Measurements from ENCODE around the gene BCL2L2. TPM values are rescaled to one million over a fixed set of nuclear protein-coding genes. Genes with fewer than 3 reads are reported as not detected.
"Not testable (repeated sequence)": the region's sequence is repeated elsewhere in the genome, so short reads cannot be mapped to it uniquely, and the experiment has no call there.

BCL2L2 gene
- total RNA-seq, 1 experiment from 2014 or later, result 5.8 TPM

DNA sequence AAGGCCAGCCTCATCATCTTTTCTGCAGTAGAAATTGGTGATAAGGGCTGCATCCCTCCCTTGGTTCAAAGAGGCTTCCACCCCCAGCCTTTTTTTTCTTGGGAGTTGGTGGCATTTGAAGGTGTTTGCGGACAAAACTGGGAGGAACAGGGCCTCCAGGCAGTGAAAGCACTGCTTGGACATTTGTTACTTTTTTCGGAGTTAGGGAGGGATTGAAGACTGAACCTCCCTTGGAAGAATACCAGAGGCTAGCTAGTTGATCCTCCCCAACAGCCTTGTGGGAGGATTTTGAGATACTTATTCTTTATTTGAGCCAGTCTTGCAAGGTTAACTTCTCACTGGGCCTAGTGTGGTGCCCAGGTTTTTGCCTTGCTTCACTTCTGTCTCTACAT, 17.8 kb downstream of the BCL2L2 start:
- DNase-seq (ENCODE audit: low spot score), result no peak

DNA sequence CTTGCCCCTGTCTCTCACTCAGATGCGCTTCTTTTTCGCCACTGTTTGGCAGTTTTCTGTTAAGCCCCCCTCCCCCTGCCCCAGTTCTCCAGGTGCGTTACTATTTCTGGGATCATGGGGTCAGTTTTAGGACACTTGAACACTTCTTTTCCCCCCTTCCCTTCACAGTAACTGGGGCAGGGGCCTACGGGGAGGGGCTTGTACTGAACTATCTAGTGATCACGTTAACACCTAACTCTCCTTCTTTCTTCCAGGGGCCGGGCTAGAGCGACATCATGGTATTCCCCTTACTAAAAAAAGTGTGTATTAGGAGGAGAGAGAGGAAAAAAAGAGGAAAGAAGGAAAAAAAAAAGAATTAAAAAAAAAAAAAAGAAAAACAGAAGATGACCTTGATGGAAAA, 18.4 kb downstream of the BCL2L2 start:
- DNase-seq (ENCODE audit: low spot score), result no peak

DNA sequence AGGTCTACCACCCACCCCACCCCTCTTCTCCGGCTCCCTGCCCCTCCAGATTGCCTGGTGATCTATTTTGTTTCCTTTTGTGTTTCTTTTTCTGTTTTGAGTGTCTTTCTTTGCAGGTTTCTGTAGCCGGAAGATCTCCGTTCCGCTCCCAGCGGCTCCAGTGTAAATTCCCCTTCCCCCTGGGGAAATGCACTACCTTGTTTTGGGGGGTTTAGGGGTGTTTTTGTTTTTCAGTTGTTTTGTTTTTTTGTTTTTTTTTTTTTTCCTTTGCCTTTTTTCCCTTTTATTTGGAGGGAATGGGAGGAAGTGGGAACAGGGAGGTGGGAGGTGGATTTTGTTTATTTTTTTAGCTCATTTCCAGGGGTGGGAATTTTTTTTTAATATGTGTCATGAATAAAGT, 19.1 kb downstream of the BCL2L2 start:
- DNase-seq (ENCODE audit: low spot score), result not testable (repeated sequence)

DNA sequence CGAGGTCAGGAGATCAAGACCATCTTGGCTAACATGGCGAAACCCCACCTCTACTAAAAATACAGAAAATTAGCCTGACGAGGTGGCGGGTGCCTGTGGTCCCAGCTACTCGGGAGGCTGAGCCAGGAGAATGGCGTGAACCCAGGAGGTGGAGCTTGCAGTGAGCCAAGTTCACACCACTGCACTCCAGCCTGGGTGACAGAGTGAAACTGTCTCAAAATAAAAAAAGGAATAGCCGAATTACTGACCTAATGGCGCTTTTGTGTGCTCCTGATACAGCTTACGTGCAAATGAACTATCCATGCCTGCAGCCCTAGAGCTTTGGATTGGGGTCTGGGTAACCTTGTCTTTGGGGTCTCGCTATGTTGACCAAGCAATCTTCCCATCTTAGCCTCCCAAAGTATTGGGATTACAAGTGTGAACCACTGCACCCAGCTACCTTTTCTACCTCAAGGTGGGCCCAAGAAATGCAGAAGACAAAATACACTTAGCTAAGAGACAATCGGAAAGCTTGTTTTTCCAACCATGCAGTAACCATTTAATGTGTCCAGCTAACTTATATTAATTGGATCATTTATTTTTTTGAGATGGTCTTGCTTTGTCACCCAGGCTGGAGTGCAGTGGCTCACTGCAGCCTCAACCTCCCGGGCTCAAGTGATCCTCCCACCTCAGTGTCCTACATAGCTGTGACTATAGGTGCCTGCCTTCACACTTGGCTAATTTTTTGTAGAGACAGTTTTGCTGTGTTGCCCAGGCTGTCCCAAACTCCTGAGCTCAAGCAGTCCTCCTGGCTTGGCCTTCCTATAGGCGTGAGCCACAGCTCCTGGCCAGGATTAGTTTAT, 20.1 kb downstream of the BCL2L2 start:
- DNase-seq (ENCODE audit: low spot score), result no peak

DNA sequence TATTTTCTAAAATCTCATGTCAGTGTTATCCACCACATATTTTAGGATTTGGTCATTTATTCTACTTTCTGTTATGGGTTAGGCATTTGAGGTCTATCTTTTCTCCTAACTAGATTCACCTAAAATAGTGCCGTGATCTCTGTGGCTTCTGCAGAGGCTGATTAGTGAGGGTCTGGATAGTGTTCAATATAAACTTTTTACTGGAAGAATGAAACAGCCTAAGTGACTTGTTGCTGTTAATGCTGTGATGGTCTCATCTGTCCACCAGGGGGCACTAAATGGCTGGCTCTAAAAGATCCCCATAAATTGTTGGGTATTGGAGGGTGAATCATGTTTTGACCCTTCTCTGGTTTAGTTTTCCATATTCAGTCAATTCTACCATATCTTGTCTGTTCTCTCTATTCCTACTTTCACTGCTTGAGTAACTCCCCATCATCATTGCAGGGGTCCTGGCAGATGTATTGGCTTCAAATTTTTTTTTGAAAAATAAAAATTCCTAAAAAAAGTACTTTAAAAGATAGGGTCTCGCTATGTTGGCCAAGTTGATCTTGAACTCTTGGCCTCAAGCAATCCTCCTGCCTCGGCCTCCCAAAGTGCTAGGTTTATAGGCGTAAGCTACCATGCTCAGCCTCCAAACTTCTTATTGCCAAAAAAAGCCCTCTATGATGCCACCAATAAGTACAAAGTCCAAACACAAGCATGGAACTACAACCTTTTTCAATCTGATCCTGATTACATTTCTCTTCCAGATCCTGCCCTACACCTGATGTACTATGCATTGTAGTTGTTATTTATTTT, 21.5 kb downstream of the BCL2L2 start:
- DNase-seq (ENCODE audit: low spot score), result peak; percentile 48

DNA sequence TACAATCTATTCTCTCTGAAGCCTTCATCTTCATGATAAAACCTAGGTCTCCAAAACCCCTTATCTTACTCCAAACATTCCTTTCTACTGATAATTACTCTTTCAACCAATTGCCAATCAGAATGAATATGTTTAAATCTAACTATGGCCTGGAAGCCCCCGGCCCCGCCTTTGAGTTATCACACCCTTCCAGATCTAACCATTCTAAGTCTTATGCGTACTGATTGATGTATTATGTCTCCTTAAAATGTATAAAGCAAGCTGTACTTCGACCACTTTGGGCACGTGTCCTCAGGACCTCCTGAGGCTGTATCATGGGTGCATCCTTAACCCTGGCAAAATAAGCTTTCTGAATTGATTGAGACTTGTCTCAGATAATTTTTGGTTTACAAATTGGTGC, 29.0 kb downstream of the BCL2L2 start:
- DNase-seq (ENCODE audit: low spot score), result no peak

DNA sequence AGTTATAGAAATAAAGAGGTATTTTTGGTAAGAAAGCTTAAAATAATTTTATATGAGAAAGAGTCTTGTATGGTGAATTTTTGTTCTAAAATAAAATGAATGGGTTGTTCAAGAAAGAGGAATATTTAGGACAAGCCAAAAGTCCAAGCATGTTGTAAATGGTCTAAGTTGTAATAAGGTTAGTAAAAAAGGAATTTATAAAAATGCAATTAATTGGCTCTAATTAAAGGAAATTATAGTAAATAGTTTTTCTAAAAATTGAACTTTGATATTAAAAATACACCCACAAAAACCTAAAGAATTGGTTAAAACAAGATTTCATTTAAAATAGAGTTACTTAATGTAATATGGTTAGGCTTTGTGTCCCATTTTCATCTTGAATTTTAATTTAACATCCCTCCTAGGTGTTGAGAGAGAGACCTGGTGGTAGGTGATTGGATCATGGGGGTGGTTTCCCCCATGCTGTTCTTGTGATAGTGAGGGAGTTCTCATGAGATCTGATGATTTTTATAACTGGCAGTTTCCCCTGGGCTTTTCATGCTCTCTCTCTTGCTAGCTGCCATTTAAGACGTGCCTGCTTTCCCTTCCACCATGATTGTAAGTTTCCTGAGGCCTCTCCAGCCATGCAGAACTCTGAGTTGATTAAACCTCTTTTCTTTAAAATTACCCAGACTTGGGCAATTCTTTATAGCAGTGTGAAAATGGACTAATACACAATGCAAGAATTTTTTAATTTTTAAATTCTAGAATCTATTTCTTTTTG, 33.1 kb downstream of the BCL2L2 start:
- no peak for DNase-seq (ENCODE audit: low spot score)

DNA sequence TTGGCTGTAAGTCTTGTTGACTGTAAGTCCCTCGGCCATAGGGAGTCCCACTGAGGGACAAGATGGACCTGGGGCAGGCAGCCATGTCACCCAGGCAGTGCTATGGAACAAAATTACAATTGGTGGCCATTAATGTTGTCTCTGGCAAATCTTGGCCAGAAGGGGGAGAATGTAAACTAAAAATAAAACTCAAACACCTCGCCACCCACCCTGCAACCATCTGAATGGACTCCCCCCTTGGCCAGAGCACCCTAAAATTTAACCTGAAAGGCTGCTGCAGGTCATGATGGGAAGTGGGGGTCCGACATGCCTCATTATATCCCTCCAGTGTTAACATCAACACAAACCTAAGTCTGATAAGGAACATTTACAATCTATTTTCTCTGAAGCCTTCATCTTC, 37.8 kb downstream of the BCL2L2 start:
- no peak for DNase-seq (ENCODE audit: low spot score)

DNA sequence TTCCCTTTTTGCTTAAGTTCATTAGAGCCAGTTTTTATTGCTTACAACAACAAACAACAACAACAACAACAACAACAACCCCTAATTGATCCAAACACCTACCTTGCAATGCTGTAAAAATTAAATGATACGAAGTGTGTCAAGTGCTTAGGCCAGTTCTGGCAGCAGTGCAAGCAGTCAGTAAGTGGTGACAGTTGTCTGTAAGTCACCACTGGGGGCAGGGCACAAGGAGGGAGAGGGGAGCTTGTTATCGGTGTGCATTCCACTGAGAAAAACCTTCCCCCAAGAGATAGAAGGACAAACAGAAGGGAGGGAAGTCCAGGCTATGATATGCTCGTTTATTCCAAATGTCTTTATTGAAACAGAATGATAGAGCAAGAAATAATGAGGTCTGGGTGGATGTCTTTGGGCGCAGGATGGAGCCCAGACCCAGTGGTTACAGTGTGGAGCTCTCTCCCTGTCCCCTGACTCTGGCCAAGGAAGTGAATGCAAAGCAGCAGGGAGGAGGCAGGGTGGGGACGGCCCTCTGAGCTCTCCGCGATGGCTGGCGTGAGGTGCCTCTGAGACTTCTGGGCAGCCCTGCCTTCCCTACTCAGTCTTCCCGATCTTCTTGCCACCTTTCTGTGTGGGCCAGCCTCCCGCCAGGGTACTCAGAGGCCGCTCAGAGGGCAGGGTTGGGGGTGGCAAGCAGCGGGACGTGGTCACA, 39.5 kb downstream of the BCL2L2 start:
- no peak for DNase-seq (ENCODE audit: low spot score)

DNA sequence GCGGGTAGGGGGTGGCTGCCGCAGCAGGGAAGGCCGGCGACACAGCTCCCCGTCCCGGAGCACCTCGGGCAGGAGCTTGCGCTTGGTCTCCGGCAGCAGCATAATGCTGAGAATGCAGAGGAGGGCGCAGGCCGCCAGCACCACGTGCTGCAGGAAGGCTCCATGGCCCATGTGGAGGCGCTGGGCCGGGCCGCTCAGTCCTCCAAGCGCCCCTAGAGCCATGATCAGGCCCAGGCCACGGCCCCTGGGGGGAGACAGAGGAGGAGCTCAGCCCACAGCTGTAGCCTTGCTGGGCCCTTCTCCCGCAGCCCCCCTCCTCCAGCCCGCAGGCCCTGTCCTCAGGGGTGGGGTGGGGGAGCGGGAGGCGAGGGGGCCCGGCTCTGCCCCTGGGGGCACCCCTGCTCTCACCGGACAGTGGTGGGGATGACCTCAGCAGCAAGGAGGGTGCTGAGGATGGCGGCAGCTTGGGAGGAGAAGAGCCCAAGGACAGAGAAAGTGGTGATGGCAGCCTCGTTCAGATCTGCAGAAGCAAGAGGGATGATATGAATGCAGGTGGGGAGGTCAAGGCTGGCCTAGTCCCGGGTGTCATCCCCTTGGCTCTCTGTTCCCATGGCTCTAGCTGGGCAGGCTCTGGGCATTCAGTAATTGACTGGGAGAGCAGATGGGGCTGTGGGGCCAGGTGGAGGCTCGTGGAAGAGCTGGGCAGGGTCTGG, 40.2 kb downstream of the BCL2L2 start:
- DNase-seq (ENCODE audit: low spot score), result no peak

DNA sequence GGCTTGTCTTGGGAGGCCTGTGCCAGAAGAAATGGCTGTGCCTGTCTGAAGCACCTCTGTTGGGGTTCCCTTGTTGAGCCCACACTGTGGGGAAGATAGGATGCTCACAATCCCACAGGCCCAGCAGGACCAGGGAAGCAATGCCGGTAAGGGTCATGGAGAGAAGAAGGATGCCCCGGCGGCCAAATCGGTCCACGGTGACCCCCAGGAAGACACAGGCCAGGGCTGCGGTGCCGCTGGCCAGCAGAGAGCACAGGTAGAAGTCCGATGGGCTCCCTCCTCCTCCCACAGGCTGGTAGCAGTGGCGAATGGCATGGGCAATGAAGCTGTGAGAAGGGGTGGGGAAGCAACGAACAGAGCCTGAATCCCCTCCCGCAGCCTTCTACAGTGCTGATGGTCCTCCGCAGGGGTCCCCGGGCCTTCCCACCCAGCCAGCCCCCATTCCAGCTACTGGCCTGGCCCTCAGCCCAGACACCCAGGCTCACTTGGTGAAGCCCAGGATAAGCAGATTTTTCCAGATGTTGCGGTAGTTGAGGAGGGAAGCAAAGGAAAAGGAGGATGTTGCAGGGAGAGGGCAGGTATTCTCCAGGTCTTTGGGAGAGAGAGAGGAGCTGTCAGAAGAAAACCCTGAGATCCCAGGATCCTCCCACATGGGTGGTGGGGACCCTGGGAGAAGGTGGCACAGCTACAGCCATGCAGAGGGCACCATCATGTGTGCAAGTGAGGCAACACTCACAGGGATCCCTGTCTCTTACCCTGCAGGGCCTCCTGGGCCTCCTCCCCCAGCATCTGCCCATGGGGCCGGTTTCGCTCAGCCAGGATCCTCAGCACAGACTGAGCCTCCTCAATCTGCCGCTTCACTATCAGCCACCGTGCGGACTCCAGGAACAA, 41.0 kb downstream of the BCL2L2 start:
- DNase-seq (ENCODE audit: low spot score), result no peak

DNA sequence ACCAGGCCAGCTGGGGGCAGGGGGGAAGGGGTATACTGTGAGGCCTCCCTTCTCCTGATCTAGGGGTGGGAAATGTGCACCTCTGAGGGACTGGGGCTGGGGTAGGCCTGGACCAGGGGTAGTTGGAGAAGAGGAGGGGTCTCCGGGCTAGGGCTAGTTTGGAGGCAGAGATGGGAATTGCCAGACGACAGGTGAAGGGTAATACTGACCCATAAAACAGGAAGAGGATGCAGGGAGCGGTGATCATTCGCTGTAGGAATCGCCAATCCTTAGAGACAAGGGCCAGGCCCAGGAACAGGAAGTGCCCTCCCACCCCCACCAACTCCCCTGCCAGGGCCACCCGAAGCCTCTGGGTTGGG, 41.6 kb downstream of the BCL2L2 start:
- DNase-seq (ENCODE audit: low spot score), result no peak

DNA sequence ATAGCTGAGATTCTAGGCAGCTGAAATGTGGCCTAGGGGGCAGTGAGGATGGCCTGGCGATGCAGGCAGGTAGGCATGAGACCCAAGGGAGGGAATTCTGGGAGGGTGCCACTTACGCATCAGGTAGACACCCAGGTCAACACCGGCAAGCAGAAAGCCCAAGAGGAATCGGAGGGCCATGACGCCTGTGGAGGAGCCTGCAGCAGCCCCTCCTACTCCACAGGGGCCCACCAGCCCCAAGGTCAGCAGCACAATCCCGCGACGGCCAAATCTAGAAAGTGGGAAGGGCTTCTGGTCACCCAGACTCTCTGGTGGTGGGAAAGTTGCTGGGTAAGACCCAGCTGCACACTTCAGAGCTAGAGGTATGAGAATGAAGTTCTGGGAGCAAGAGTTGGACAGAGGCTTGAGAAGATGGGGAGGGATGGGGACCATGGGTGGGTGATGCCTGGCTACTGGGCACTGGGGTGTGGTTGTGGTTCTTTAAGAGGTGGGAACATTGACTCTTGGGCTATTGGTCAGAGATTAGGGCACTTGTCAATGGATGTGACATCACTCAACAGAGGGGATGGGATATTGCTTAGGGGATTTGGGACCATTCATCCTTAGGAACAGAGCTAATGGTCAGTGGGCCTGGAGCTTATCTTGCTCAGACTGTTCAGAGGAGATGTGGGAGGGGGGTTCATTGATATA, 42.7 kb downstream of the BCL2L2 start:
- DNase-seq (ENCODE audit: low spot score), result no peak

DNA sequence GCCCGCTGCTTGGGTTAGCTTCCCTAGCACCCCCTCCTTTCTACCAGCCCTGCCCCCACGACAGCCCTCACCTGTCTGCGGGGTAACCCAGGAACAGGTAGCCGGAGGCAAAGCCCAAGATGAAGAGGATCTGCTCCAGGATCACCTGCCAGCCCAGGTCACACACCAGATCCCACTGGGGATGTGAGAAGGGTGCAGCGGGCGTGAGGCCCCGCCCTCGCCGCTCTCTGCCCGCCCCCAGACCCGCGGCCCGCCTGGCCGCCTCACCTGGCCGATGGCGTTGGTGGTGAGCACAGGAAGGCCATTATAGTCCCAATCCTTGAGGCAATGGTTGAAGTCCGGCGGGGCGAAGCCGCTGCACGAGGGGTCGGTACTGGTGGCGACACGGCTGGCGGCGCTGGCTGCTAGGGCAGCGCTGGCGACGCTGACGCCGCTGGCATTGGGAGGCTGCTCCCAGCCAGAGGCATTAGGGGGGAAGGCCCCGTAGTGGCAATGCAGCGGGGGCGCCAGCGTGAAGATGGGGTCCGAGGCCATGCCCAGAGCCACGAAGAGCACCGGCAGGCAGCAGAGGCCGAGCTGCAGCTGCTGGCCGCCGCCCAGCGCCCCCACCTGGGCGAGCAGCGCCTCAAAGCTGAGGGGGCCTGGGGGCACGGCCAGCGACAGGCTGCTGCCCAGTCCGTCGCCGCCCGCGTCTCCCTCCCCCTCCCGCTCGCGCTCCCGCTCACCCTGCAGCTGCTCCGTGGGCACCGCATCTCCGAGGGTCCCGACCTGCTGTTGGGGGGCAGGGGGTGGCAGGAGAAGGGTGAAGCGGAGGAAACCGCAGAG, 45.3 kb downstream of the BCL2L2 start:
- no peak for DNase-seq (ENCODE audit: low spot score)

DNA sequence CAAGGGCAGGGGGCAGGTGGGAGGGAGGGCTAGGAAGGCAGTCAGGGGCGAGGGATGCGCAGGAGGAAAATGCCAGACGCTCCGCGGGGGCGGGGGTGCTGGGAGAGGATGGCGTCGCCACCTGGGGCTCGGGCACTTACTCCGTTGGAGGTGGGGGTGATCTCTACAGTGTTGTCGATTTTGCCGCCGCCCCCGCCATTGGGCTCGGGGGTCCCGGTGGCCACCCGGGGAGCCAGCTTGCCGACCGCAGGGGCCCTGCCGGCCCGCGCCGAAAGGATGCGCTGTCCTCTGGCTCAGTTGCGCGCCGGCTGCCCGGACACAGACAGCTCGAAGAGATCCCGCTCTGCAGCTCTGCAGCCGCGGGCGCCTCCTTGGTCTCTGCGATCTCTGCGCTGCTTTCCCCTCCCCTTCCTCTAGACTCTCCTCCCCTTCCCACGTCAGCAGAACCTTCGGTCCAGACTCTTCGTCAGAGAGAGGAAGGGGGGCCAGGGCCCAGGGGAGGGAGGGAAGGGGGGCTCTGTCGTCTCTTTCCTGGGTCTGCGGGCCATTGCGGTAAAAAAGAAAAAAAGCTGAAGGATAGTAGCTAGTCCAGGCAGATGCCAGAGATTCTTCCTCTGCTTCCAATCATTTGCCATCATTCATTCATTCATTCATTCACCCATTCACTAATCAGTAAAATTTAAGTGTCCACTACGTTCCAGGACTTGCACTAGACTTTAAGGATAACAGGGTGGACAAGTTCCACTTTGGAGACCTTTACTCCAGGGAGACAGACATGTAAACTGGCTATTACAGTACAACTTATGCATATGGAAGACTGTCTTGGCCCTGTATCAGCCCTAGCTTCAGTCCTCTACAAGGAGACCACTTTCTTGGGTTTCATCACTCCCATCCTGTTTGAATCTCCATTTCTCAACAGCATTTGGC, 46.1 kb downstream of the BCL2L2 start, which contains the start of gene SLC22A17:
Gene SLC22A17, minus strand, starts transcription at position 382 of the 927 bp plus-strand sequence.
- peak; percentile 57 for DNase-seq (ENCODE audit: low spot score)

DNA sequence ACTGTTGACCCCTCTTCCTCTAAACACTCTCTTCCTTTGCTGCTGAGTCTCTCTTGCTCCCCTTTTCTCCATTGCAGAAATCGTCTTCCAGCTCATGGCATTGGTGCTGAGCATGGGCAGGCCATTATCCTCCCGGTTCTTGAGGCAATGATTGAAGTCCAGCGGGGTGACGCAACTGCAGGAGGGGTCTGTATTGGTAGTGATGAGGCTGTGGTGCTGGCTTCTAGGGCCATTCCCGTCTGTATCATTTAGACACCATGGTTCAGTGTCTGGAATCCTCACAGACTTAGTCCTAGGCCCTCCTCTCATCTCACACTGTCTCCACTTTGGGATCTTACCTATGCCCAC, 46.8 kb downstream of the BCL2L2 start:
- no peak for DNase-seq (ENCODE audit: low spot score)

DNA sequence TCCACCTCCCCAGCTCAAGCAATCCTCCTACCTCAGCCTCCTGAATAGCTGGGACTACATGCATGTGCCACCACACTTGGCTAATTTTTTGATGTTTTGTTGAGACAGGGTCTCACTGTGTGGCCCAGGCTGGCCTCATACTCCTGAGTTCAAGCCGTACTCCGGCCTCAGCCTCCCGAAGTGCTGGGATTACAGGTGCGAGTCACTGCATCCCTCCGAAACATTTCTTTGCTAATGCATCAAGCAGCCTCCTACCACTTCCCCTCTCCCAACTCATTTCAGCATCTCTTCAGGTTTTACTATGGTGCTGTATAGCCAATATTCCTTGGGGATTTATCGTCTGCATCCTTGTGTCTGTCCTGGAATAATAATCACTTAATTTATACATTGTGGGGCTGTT, 48.4 kb downstream of the BCL2L2 start:
- no peak for DNase-seq (ENCODE audit: low spot score)
